Measurements from ENCODE around the gene LMBR1.

GRCh38 chr7:156731651-156732050 lies 161.3 kb downstream of the LMBR1 start:
- TF ChIP-seq CTCF (IDR thresholded peaks at IDR 0.05) (no peak), POLR2A (IDR thresholded peaks at IDR 0.05) (no peak)

All from esophagus squamous epithelium (tissue), 4 donors.